ENCODE data around the gene ANAPC2.

Gene ANAPC2

GRCh38 chr9:137127301-137128157 is 60.8 kb downstream of the ANAPC2 start:
- no peak for DNase-seq (ENCODE audit: low read depth)

GRCh38 chr9:137126786-137127185 is 61.6 kb downstream of the ANAPC2 start:
- DNase-seq (ENCODE audit: low read depth): no peak
